B cell (primary cell): ENCODE data around the gene WDR62.

Experiments
- CTCF ChIP-seq: fragments of 200-600 bp; IDR thresholded peaks from one replicate; pipeline ENCODE4 v1.8.0; 2022; ENCODE audit warnings: antibody characterized with exemption, mild to moderate bottlenecking
- EZH2 ChIP-seq: IDR thresholded peaks from 2 replicates; pipeline ENCODE4 v1.6.1; 2012; ENCODE audit warnings: borderline replicate concordance, low read depth, mild to moderate bottlenecking, moderate library complexity, low read length; ENCODE audit not compliant: insufficient read depth, poor library complexity, severe bottlenecking

- TF ChIP-seq EZH2 (no peak), CTCF (no peak)
Observed at GRCh38 chr19:36099166-36099785, 44.6 kb downstream of the WDR62 start.
